ENCODE measurements around the gene TSPEAR.

Gene TSPEAR

DNA sequence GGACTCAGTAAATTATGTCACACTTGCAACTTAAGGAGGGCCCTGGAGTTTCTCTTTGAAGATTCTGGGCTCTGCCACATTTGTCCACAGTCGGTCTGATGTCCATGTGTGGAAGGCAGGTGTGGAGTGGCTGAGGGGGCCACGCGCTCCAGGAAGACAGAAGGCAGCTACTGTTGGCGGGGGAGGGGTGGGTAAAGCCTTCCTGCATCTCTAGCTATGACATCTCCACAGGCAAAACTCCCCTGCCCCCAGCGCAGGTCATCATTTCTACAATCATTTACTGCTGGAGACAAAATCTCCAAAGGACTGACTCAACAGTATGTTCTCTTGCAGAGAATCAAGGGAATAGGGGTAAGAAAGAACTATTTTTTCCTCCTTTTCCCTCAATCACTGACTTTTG is 11.4 kb upstream of the TSPEAR start:
- DNase-seq: no peak

DNA sequence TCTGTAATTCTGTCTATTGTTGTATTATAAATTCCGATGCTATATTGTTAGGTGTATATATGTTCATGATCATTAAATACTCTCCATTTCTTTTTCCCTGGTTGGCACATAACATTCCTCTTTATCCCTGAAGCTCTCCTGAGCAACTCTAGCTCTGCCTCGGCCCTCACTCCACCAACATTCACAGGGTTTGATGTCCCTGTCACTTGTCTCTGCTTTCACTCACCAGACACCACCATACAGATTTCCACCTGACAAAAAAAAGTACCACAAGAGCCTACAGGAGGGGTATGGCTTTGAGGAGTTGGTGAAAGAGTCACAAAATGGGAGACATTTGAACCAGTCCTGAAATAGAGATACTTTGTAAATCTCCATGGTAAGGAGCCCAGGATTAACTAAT is 8.8 kb upstream of the TSPEAR start:
- no peak for DNase-seq

DNA sequence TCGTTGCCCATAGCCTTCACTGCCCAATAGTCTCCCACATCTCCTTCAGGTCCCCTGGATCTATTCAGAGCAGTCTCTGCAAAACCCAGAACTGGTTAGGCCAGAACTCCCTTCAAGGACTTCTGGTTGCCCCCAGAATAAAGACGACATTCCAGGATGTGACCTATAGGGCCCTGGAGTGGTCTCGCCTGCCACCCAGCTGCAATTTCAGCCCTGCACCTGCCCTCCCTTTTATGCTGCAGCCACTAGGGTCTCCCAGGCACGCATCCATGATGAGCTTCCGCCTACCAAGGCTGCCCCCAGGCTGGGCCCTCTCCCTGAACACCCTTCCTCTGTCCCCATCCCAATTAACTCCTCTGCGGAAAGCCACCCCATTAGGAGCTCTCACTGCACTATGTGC is 7.2 kb upstream of the TSPEAR start:
- DNase-seq: no peak

DNA sequence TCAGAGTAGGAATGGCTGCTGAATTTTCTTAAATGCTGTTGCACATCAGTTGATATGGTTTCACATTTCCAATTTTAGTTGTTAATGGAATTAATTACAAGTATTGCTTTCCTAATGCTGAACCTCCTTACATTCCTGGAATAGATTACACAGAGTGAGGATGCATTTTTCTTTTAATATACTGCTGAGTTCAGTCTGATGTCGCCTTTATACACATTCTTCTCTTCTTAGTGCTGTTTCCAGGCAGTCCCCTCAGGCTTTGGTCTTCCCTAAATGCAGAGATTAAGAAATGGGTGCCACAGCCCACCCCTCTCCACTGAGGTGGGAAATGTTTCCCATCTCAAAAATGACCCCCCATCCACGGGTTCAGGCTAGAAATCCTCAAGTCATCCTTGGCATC is 6.7 kb upstream of the TSPEAR start:
- DNase-seq: no peak

DNA sequence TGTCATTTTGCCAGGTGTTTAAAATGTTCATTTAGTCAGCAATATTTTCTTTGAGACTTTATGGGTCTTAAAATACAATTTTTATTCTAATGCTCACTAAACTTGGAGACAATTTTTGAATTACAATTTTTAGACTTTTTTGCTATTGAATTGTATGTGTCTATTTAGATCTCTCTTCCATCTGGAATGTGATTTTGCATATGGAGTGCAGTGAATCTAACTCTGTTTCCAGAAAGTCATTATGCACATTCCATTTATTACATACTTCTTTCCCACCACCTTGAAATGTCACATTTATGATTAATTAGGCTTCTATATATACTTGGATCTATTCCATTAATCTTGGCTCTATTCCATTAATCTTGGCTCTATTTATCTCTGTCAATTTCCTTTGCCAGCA is 5.6 kb upstream of the TSPEAR start:
- no peak for DNase-seq

DNA sequence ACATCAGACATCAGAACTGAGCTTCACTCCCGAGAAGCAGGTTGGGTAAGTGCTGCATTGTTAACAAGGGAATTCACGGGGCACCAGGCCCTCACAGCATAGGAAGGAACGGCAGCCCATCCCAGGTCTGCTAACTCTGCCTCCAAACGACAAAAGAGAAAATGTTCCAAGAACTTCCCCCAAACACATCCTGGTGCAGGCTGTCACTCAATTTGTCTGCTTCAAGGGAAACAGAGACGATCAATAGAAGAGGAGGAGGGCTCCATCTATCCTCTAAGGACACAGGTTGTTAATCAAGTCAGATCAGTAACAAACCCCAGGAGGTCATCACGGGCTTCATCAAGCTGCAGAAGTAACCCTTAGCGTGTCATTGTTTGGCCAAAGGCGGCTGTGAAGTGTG is 3.5 kb upstream of the TSPEAR start:
- no peak for DNase-seq

DNA sequence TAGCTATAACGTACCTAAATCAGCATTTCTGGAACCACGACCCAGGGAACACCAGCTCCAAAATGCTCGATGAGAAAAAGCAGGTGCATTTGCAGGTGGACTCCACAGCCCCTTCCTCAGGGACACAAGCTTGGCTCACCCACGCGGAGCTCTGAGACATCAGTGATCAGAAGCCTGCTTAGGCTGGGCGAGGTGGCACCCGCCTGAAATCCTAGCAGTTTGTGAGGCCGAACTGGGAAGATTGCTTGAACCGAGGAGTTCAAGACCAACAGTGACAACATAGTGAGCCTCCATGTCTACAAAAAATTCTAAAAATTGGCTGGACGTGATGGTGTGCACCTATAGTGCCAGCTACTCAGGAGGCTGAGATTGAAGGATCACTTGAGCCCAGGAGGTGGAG is 2.5 kb upstream of the TSPEAR start:
- DNase-seq: no peak

DNA sequence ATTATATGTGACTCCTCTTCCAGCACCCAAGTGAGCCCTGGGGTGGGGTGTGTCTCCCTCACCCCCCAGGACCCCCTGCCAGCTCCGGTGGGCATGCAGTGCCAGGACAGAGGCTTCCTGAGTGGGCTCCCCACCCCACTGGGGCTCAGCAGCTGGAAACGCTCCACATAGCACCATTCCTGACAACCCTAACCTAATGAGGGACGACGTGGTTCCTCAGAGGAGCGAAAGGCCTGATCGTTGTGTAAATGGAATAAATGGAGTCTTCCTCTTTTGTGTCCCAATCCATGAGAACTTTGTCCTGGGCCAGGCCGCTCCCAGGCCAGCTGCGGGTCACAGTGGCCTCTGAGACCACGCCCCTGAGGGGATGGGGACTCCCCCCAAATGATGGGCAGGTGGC is 1.8 kb upstream of the TSPEAR start:
- DNase-seq: no peak

DNA sequence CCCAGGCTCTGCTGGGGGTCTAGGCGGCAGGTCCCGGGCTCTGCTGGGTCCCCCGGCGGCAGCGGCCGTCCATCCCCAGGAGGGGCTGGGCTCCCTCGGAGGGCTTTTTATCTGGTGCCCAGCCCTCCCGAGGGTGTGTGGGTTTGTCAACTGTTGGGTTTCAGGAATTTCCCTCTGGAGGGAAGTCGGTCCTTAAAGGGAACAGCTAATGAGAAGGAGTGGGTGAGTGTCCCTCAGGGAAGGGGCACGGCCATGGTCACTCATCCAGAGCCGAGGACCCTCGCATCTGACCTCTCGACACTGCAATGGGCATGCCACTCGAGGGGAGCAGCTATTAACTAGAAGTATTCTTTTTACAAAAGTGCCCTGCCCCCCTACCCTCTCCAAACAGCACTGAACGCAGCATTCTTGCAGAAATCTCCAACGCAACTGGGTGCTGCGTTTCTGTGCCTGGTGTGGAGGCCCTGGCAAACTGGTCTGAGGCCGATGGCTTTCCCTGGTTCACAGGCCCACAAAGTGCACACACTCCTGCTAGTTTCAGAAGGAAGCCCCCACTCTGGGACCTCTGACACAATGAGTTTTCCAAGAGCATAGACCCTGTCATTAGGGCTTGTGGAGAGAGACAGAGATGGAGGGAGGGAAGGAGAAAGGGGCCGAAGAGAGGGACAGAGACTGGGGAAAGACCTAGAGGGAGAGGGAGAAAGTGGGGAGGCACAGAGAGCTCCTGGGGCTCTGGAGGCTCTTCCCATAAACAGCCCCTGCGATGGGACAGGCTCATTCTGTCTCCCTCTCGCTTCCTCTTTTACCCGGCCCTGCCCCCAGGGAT is 1.0 kb upstream of the TSPEAR start:
- DNase-seq: no peak

DNA sequence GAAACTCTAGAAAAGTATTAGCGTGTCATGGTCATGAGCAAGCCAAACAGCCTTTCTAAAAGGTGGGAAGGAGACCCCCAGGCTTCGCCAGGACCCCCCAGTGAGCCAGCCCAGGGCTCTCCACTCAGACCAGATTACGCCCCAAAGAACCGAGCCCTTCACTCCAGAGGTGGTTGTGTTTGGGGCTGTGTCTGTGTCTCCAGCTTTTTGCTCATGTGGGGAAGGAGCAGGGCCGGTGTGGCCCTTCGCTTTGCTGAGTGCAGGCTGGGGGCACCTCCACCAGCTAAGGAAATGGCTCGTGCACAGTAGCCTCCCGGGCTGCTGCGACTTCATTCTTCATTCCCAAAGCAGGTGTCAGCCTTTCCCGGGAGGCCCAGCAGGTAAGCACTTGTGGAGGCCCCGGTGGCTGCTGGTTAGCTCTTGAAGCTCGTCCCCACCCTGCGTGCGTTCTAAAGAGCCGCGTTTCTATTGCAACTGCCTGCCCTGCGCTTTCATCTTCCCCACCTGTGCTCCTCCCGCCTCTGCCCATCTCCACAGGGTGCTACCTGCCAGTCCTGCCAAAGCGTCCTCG is 531 bp downstream of the TSPEAR start:
- no peak for DNase-seq

DNA sequence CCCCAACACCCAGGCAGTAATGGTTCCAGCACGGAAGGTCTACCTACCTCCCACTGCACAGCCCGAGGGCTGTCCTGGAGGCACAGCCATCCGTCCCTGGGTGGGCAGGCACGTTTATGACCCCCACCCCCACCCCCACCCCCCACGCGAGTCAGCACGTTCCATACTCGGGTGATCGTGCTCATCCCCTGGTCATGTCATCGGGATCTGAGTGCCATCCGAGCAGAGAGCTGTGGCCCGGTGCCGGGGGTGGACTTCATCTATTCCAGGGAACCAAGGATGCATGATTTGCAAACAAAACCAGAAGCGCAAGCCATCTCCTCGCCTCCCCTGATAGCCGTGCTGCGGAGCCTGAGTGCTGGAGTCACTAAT is 1.1 kb downstream of the TSPEAR start:
- DNase-seq: no peak

DNA sequence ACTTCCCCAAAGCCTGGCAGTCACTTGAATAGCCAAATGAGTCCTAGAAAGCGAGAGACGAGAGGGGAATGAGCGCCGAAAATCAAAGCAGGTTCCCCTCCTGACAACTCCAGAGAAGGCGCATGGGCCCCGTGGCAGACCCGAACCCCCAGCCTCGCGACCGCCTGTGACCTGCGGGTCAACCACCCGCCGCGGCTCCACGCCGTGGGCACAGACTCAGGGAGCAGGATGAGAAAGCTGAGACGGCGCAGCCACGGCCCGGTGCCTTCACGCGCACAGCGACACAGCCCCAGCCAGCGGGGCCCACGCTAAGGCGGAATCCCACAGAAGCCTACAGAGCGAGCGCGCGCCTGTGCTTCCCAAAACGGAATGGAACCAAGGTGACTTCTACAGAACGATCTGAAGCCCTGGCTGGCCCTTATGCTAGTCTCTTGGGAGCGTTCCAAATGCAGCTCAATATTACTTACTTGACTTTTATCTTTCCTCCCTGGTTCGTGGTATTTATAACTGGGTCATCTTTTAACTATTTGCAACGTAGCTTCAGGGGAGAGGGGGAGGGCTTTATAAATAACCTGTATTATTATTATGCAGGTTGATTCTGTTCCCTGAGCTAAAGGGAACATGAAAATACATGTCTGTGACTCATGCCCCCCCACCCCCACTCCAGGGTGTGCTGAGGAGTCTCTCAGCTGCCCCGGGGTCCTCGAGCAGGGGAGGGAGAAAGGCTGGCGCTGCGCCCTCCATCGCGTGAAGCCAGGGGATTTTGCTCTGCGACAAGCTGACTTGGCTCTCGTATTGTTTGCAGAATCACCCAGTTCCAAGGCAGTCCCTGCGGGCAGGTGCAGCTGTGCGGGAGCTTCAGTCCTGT is 1.7 kb downstream of the TSPEAR start:
- no peak for DNase-seq

DNA sequence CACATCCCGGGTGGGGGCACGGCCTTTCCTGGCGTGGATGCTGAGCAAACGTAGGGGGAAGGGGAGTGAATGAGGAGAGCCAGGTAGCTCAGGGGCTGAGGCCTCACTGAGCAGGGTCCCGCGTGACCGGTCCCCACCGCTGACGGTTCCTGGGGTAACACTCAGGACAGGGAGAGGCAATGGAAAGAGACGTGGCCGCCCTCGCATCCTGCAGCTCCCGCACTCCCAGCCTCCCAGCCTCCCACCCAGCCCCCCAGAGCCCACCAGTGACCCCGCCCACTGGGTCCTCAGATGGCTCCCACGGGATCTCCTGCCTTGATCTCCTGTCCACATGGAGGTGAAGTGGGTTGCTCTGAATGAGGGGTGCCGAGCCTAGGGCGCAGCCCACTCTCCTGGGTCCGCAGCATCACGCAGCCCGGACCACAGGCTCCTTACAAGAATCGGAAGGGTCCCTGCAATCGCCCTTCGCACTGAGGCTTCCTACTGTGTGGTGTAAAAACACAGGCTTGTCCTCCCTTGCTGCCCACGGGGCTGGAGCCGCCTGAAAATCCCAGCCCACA is 2.4 kb downstream of the TSPEAR start:
- no peak for DNase-seq

DNA sequence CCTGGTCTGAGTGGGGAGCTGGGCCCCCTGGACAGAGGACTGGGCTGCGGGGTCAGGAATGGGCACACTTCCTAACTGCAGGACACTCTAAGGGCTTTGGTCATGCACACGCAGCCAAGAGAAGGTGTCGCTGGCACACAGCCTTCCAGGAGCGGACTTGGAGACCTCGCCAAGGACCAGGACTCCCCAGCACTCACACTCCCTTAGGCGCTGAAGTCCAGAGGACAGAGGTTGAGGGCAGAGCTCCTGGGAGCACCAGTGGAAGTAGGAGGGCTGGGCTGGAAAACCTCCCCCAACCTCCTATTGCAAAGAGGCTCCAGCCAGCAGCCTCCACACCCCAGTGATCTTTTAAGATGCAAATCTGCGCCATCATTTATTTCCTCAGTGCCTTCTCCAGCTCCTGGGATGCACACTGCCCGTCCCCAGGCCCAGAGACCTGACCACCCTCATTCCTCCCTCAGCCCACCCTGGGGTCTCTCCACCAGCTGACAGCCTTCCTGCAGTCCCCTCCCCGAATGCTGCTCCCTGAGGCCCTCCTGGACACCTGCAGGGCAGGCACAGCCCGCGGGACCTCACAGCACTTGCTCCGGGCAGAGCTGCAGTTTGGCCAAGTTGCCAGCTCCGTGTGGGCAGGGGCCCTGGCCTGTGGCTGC is 3.0 kb downstream of the TSPEAR start:
- peak; percentile 53 for DNase-seq

DNA sequence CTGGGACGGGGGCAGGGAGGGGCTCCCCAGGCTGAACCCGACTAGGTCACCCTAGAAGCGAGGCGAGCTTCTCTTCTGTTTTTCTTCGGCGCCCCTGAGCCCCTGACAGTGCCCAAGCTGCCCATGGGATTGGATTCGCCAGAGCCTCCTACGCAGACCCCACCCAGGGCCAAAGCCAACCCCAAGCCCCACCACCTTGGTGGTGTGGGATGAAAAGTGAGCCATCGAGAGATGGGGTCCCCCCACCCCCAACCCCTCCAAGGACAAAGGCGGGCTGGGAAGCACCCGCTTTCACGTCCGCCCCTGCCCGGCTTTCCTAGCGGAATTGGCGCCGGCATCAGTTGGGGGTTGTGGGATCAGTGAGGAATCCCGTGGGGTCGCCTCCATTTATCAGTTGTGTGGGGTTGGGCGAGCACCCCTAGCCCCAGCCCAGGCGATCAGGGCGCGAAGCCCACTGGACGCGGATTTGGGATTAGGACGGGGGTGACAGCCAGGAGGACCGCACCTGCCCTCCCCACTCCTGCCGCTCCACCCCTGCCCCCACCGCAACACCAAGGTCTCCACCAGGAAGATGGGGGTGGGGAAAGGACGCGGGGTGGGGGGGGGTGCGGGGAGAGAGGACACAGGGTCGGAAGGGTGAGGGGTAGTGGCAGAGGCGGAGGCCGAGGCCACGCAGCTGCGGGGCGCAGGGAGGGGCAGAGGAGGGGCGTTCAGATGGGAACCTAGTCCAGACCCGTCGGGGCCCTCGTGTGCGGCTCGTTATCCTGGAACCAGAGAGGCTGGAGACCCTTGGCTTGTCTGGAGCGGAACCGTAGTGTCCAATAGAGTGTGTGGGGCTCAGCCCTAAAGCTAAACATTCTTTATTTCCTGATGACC is 4.4 kb downstream of the TSPEAR start:
- no peak for DNase-seq

DNA sequence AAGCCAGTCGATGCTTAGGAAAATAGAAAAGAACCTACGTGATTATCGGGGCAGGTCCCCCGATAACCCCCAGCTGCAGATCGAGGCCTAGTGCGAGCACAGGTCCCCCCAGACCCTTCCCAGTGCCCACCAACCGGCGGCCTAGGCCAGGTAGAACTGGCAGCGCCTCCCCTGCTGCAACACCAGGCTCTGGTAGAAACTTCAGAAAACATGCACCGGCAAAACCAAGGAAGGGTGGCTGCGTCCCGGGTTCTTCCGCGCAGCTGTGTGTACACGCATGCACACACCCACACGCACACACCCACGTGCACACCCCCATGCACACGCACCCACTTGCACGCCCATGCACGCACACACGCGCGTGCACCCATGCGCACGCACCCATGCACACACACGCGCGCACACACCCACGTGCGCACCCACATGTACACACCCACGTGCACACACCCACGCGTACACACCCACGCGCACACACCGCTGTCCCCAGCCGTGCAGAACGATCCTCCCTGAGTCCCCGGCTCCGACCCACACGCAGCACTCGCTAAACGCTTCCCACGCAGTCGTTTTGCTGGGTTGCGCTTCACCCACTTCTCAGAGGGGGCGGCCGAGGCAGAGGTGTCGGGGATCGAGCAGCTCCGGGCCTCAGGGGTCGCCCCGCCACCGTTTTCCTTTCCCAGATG is 5.2 kb downstream of the TSPEAR start:
- DNase-seq: no peak

DNA sequence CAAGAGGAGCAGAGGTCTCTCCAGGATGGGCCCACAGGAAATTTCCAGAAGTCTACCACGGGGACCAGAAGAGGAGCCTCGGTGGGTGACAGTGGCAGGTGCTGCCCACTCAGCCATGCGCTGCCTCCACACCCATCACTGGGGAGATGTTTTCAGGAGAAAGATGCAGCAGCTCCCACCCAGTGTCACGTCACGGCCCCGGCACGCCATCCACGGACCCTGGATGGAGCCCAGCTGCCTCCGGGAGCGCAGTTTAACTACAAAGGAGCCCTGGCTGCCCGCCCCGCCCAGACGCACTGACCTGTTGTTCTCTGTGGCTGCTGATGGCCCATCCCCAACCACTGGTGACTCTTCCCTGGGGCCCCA is 6.8 kb downstream of the TSPEAR start:
- no peak for DNase-seq

DNA sequence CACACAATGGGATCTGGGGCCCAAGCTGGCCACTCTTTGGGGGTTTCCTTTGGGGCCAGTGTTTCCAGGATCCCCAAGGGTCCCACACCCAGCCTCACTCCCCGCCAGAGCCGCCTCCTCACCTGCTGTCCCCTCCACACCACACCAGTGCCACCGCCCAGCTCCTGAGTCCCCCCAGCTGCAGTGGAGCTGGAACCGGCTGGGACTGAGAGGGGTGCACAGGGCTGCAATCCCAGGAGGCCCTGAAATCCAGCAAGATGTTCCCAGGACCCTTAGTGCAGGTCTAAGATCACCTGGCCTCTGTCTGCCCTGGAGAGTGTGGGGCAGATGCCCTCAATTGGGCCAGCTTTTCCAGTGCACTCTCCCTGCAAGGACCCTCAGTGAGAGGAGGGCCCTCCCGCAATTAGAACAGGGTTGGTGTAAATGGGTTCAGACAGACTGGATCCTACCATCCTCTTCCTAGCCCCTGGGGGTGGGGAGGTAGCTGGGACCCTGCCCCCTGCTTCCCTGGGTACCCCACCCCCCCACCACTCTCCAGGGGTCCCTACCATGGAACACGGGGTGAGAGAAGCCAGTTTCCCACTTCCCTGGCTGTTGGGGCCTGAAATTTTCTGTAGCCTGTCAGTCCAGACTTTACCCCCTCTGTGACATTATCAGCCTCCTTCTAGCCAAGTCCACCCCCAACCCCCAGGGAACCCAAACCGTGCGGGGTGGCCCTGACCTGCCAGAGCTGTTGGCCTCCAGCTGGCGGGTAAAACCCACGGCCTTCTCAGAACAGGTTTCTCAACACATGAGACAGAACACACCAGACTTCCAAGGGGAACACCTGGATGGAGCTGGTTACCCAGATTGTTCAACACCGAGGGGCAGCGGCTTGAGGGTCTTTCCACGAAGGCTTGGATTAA is 7.4 kb downstream of the TSPEAR start:
- DNase-seq: no peak

DNA sequence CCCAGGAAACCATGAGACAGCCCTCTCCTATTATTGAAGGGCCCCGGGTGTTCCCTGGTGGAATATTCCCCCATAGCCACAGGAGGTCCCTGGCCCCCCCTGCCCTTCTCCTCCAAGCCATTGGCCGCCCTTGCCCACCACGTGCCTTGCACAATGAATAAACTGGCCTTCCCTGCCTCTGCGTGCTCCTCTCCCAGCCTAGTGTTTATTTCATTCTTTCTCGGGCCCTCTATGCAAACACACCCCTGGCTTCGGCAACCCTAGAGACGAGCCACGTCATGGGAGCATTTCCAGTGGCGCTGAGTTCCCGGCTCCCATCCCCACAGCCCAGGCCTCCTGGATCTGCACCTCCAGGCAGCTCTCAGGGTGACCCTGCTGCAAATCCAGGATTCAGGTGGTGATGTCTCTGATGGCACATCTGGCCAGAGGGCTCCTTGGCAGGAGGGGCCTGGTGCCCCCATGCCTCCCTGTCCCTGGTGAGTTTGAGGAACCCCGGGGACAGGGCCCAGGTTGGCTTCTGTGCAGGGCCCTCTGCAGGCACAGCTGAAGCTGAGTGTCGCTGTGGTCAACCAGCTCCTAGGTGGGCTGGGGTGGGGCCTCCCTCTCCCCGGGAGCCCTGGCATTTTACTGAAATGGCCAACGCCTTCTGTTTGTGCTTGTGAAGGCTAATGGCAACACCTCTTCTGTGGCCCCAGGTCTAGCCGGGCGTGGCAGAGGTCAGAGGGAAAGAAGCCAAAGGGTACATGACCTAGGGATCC is 8.2 kb downstream of the TSPEAR start:
- DNase-seq: no peak

All from right kidney (tissue), 1 donor.